ENCODE measurements around the gene FIGNL1. TPM values are rescaled to one million over a fixed set of nuclear protein-coding genes. Genes with fewer than 3 reads are reported as not detected.

Gene FIGNL1
- total RNA-seq, 1 donor from 2014 or later = 5.5 TPM

DNA sequence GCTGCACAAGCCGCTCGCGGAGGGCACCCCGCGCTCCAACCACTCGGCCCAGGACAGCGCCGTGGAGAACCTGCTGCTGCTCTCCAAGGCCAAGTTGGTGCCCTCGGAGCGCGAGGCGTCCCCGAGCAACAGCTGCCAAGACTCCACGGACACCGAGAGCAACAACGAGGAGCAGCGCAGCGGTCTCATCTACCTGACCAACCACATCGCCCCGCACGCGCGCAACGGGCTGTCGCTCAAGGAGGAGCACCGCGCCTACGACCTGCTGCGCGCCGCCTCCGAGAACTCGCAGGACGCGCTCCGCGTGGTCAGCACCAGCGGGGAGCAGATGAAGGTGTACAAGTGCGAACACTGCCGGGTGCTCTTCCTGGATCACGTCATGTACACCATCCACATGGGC, 50.0 kb downstream of the FIGNL1 start:
- H3K4me3 ChIP-seq = no peak overlapping the region
- H3K4me1 ChIP-seq = no peaks in the 10 kb centered on the region
- ATAC-seq (peak; percentile 30), DNase-seq (no peak)
- H3K27ac ChIP-seq = no peak overlapping the region
- TF ChIP-seq, protein P1, sequence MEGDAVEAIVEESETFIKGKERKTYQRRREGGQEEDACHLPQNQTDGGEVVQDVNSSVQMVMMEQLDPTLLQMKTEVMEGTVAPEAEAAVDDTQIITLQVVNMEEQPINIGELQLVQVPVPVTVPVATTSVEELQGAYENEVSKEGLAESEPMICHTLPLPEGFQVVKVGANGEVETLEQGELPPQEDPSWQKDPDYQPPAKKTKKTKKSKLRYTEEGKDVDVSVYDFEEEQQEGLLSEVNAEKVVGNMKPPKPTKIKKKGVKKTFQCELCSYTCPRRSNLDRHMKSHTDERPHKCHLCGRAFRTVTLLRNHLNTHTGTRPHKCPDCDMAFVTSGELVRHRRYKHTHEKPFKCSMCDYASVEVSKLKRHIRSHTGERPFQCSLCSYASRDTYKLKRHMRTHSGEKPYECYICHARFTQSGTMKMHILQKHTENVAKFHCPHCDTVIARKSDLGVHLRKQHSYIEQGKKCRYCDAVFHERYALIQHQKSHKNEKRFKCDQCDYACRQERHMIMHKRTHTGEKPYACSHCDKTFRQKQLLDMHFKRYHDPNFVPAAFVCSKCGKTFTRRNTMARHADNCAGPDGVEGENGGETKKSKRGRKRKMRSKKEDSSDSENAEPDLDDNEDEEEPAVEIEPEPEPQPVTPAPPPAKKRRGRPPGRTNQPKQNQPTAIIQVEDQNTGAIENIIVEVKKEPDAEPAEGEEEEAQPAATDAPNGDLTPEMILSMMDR (IDR thresholded peaks at IDR 0.05) = no peak
- intact Hi-C loops (cut with DNase I) = no loop called here
- H3K27me3 ChIP-seq = peaks cover 26% of the 10 kb centered on the region
- no peaks in the 10 kb centered on the region for H3K36me3 ChIP-seq
- no peaks in the 10 kb centered on the region for H3K9me3 ChIP-seq

DNA sequence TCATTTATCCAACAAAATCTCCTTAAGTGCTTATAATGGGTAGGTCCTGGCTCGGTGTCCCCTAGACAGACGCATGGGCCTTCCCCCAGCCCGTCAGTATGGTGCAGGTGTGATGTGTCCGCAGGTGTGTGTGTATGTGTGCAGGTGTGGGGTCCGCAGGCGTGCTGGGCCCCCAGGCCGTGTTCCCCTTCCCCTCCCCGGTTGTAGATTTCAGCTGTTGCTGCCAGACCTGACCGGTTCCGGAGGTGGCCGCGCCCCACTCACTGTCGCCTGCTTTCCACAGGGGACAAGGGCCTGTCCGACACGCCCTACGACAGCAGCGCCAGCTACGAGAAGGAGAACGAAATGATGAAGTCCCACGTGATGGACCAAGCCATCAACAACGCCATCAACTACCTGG, 50.5 kb downstream of the FIGNL1 start:
- Histone ChIP-seq H3K9me3 (no peaks in the 10 kb centered on the region), H3K36me3 (no peaks in the 10 kb centered on the region), H3K27ac (no peak overlapping the region), H3K27me3 (peaks cover 26% of the 10 kb centered on the region), H3K4me1 (no peaks in the 10 kb centered on the region), H3K4me3 (no peak overlapping the region)
- no peak for ATAC-seq
- TF ChIP-seq, protein P1 (IDR thresholded peaks at IDR 0.05) = no peak
- intact Hi-C loops (cut with DNase I) = no loop called here
- DNase-seq = no peak

DNA sequence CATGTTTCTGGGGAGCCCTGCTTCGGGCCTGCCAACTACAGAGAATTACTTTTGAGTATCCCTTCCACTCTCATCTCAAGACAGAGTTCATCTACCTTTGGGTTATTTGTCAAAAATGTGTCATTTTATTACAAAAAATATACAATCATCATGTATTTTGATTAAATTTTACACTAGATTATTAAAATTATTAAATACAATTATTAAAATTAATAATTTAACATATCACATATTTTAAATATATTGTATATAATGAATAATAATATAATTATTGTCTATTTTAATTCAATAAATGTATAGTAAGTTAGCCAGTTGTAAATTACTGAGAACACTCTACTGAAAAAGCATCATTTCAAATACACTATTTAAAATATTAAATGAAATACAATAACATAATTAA, 50.9 kb downstream of the FIGNL1 start:
- no peaks in the 10 kb centered on the region for H3K36me3 ChIP-seq
- intact Hi-C loops (cut with DNase I) = no loop called here
- no peak for DNase-seq
- H3K9me3 ChIP-seq = no peaks in the 10 kb centered on the region
- H3K27ac ChIP-seq = no peak overlapping the region
- TF ChIP-seq, protein P1 (IDR thresholded peaks at IDR 0.05) = no peak
- ATAC-seq = no peak
- H3K4me1 ChIP-seq = no peaks in the 10 kb centered on the region
- H3K27me3 ChIP-seq = peaks cover 22% of the 10 kb centered on the region
- no peak overlapping the region for H3K4me3 ChIP-seq

DNA sequence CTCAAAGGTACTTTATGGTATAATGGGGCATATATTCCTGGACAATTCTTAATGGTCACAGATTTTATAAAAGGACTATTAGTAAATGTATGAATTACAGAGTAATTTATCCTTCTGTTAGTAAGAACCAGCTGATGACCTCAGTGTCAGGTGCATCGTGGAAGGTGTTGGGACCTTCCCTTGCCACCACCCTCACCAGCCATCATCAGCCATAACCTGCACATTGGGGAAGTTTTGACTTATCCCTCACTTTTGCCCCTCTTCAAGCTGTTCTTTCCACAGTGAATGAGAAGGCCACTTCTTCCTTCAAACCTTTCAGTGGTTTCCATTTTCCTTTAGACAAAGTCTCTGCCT, 52.2 kb downstream of the FIGNL1 start:
- ATAC-seq (no peak), DNase-seq (no peak)
- intact Hi-C loops (cut with DNase I) = no loop called here
- H3K27me3 ChIP-seq = peaks cover 16% of the 10 kb centered on the region
- H3K27ac ChIP-seq = no peak overlapping the region
- TF ChIP-seq, protein P1 (IDR thresholded peaks at IDR 0.05) = no peak
- no peak overlapping the region for H3K4me3 ChIP-seq
- H3K4me1 ChIP-seq = no peaks in the 10 kb centered on the region
- no peaks in the 10 kb centered on the region for H3K9me3 ChIP-seq
- no peaks in the 10 kb centered on the region for H3K36me3 ChIP-seq

DNA sequence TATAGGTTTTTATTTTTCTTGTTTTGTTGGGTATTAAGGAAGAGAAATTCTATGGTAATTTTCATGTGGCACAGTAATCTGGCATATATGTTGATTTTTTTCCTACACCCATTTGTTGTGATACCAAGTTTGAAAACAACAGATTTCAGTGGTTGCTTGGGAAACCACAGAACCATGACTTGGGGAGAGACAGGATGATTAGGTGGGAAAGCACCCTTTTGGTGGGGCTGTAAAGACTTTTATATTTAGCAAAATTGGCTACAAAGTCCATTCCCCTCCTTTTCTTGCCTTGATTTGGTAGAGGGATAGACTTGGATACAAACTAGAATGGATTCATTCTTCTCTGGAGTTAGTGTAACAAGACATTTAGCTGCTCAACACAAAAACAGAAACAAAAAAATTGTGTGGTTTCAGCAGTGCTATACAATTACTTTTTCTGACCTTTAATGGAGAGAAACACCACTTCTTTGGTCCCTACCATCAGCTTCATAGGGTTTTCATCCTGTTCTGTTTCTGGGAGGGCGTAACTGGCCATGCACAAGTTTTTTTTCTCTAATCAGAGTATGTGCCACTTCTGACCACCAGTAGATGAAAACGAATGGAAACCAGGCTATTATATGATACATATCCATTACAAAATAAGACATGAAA, 52.7 kb downstream of the FIGNL1 start:
- intact Hi-C loops (cut with DNase I) = no loop called here
- H3K4me3 ChIP-seq = no peak overlapping the region
- H3K27me3 ChIP-seq = peaks cover 16% of the 10 kb centered on the region
- DNase-seq (no peak), ATAC-seq (no peak)
- H3K36me3 ChIP-seq = peaks cover 1% of the 10 kb centered on the region
- TF ChIP-seq, protein P1 (IDR thresholded peaks at IDR 0.05) = no peak
- H3K27ac ChIP-seq = no peak overlapping the region
- no peaks in the 10 kb centered on the region for H3K4me1 ChIP-seq
- H3K9me3 ChIP-seq = no peaks in the 10 kb centered on the region

DNA sequence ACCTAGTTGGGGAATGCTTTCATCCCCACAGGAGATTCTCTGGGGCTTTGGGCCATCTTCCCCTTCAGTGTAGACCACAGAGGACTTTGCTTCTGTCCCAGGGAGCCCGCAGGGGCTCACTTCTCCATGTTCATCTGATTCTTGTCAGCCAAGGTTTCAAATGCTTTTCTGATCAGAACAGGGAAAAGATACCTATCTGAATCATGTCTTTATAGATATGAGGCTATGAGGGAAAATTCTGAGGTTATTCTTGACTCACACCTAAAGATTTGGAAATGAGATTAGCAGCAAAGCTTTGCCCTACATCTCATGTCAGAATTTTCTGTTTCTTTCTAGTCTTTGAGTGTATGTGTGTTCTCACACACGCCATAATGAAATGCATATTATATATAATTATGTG, 53.3 kb downstream of the FIGNL1 start:
- intact Hi-C loops (cut with DNase I) = no loop called here
- Histone ChIP-seq H3K27ac (no peak overlapping the region), H3K27me3 (peaks cover 14% of the 10 kb centered on the region), H3K4me3 (no peak overlapping the region), H3K36me3 (peaks cover 7% of the 10 kb centered on the region), H3K9me3 (no peaks in the 10 kb centered on the region), H3K4me1 (no peaks in the 10 kb centered on the region)
- no peak for ATAC-seq
- TF ChIP-seq, protein P1 (IDR thresholded peaks at IDR 0.05) = no peak
- no peak for DNase-seq
